ENCODE data around the gene IGF1R. TPM values are rescaled to one million over a fixed set of nuclear protein-coding genes. Genes with fewer than 3 reads are reported as not detected.

Gene IGF1R
- total and polyA plus RNA-seq, 2 donors (not counting 3 experiments of a cell fraction or from before 2014, with no cell fraction given) = 16.1 to 59.1 TPM

GRCh38 chr15:98663606-98664005, 15.3 kb downstream of the IGF1R start:
- DNase-seq (ENCODE audit: low read depth, low spot score) (no peak), FAIRE-seq (no peak)
- H4K20me1 ChIP-seq (replicated peaks; ENCODE audit: control insufficient read depth, extremely low read depth, insufficient read depth, low read length) = peaks cover 2% of the 10 kb centered on the region
- H3K9ac ChIP-seq (replicated peaks; ENCODE audit: extremely low read depth, insufficient read depth, low read length) = no peak overlapping the region
- no peak overlapping the region for H2AFZ ChIP-seq (ENCODE audit: low read depth, low read length)
- H3K4me1 ChIP-seq (ENCODE audit: control insufficient read depth, extremely low read depth, insufficient read depth, low read length) = peaks cover 10% of the 10 kb centered on the region
- dilution Hi-C loops (cut with MboI; ENCODE audit: extremely low pct_ligation_motif_present, low sequenced_read_pairs) (loop anchor here (25.0 kb wide), 1 partner anchor 224 kb away; no protein-coding TSS in a partner anchor), intact Hi-C loops (cut with micrococcal nuclease) (no loop called here)
- H3K27me3 ChIP-seq (ENCODE audit: control insufficient read depth in 2 of 2, insufficient read depth in 2 of 2, low read length in 2 of 2) = no peaks in the 10 kb centered on the region
- no peaks in the 10 kb centered on the region for H3K9me1 ChIP-seq (replicated peaks; ENCODE audit: control insufficient read depth, extremely low read depth, insufficient read depth, low read length)
- POLR2A ChIA-PET = no interaction called here
- no TSS peak for BruUV-seq (replicated peaks)
- H3K27ac ChIP-seq (ENCODE audit: insufficient read depth, low read depth, low read length) = no peak overlapping the region
- CTCF ChIA-PET = interaction anchor here (1.2 to 3.0 kb wide), 2 partner anchors 8 to 218 kb away, joined by 3 to 7 read pairs; no protein-coding TSS in a partner anchor
- no peak overlapping the region for H3K4me3 ChIP-seq (replicated peaks in 1 of 3; ENCODE audit: insufficient read depth in 1 of 3, low read depth in 1 of 3, low read length in 3 of 3)
- no peaks in the 10 kb centered on the region for H3K36me3 ChIP-seq (ENCODE audit: control insufficient read depth in 2 of 2, extremely low read depth in 1 of 2, insufficient read depth in 2 of 2, low read length in 2 of 2)
- TF ChIP-seq EZH2 (IDR thresholded peaks at IDR 0.05; ENCODE audit: borderline replicate concordance, low read depth, low read length, severe bottlenecking) = no peak
- no peak for TF ChIP-seq POLR2A (IDR thresholded peaks at IDR 0.05; ENCODE audit: low read depth, low read length)
- no peak for TF ChIP-seq CTCF (IDR thresholded peaks at IDR 0.05; ENCODE audit: extremely low read depth in 1 of 2, insufficient read depth in 1 of 2, low read depth in 1 of 2, low read length in 2 of 2)
- TF ChIP-seq GATA2 (IDR thresholded peaks at IDR 0.05; ENCODE audit: insufficient read depth, insufficient read length, low read depth, low read length) = no peak
- no peak for TF ChIP-seq MYC (IDR thresholded peaks at IDR 0.05; ENCODE audit: low read depth, low read length)
- TF ChIP-seq JUN (IDR thresholded peaks at IDR 0.05; ENCODE audit: borderline replicate concordance, insufficient read depth, insufficient read length, low read depth) = no peak
- TF ChIP-seq FOS (IDR thresholded peaks at IDR 0.05; ENCODE audit: borderline replicate concordance, insufficient read depth, low read length) = no peak
- TF ChIP-seq MAX (IDR thresholded peaks at IDR 0.05; ENCODE audit: insufficient read depth, insufficient read length) = no peak
- TF ChIP-seq POLR2AphosphoS5 (IDR thresholded peaks at IDR 0.05; ENCODE audit: insufficient read depth, low read depth, low read length) = no peak
- peaks cover 40% of the 10 kb centered on the region for H3K79me2 ChIP-seq (ENCODE audit: control insufficient read depth, insufficient read depth, low read length)
- no peak overlapping the region for H3K4me2 ChIP-seq (ENCODE audit: insufficient read depth, low read length)
- no peaks in the 10 kb centered on the region for H3K9me3 ChIP-seq (replicated peaks; ENCODE audit: control insufficient read depth, insufficient read depth, low read length)
